Activated B cell treated with CpG ODN at 0.5 μM for 24 hours (primary cell): Measurements from ENCODE around the gene IDNK. TPM values are rescaled to one million over a fixed set of nuclear protein-coding genes. Genes with fewer than 3 reads are reported as not detected.

ENCODE experiments used
- ATAC-seq: fragments of 200-7000 bp; cut with Tn5 transposase; one replicate; pipeline ENCODE4 v1.10.0; 2021; ENCODE audit warnings: low read depth, mild to moderate bottlenecking, moderate library complexity
- CTCF ChIA-PET: fragments of 350-600 bp; sonication (Branson Sonifier 250); formaldehyde crosslinking; loops from one replicate; lab custom pipeline; 2021; ENCODE audit warnings: antibody characterized with exemption; lab: Charles Lee
- POLR2A ChIA-PET: fragments of 350-600 bp; sonication (Branson Sonifier 250); formaldehyde crosslinking; loops from one replicate; lab custom pipeline; 2021; ENCODE audit warnings: antibody characterized with exemption; lab: Charles Lee
- DNase-seq: peaks from one replicate; pipeline ENCODE4 v3.0.0; 2022
- H3K27ac Mint-ChIP-seq: one replicate; pipeline ENCODE4 v1.8.0; 2020; ENCODE audit warnings: mixed read lengths
- H3K27me3 Mint-ChIP-seq: one replicate; pipeline ENCODE4 v1.8.0; 2021; ENCODE audit warnings: mixed read lengths
- H3K36me3 Mint-ChIP-seq: one replicate; pipeline ENCODE4 v1.8.0; 2021; ENCODE audit warnings: low read depth, mixed read lengths
- H3K4me1 Mint-ChIP-seq: one replicate; pipeline ENCODE4 v1.8.0; 2021; ENCODE audit warnings: mixed read lengths
- H3K4me3 Mint-ChIP-seq: one replicate; pipeline ENCODE4 v1.8.0; 2020; ENCODE audit warnings: mild to moderate bottlenecking, mixed read lengths
- H3K9me3 Mint-ChIP-seq: one replicate; pipeline ENCODE4 v1.8.0; 2020; ENCODE audit warnings: mixed read lengths
- CTCF ChIP-seq: fragments of 200-600 bp; IDR thresholded peaks from one replicate; pipeline ENCODE4 v1.8.0; 2022; ENCODE audit warnings: antibody characterized with exemption, mild to moderate bottlenecking
- intact Hi-C: fragments of 100-400 bp; cut with micrococcal nuclease; formaldehyde crosslinking; loops from one replicate; pipeline ENCODE4 v1.15.1; 2024
- total RNA-seq: library from RNA; stranded (reverse); gene quantifications from 2 replicates; pipeline ENCODE4 v1.2.3, GENCODE V29; 2022

IDNK gene
- total RNA-seq, 1 donor from 2014 or later: 7.9 TPM

- no peaks in the 10 kb centered on the region for H3K9me3 Mint-ChIP-seq
- no peaks in the 10 kb centered on the region for H3K36me3 Mint-ChIP-seq
- intact Hi-C loops: loop anchor here (5.0 kb wide), 1 partner anchor 327 kb away; no protein-coding TSS in a partner anchor
- DNase-seq: no peak
- no peak for TF ChIP-seq CTCF
- POLR2A ChIA-PET: no interaction called here
- no peaks in the 10 kb centered on the region for H3K4me1 Mint-ChIP-seq
- CTCF ChIA-PET: no interaction called here
- H3K27me3 Mint-ChIP-seq: no peaks in the 10 kb centered on the region
- no peak overlapping the region for H3K27ac Mint-ChIP-seq
- no peak for ATAC-seq
- no peak overlapping the region for H3K4me3 Mint-ChIP-seq
Measured at GRCh38 chr9:83584995-83585394, 37.9 kb upstream of the IDNK start.

- H3K4me1 Mint-ChIP-seq: no peaks in the 10 kb centered on the region
- ChIA-PET POLR2A (no interaction called here), CTCF (no interaction called here)
- H3K9me3 Mint-ChIP-seq: no peaks in the 10 kb centered on the region
- TF ChIP-seq CTCF: no peak
- no peak for ATAC-seq
- no peak overlapping the region for H3K4me3 Mint-ChIP-seq
- DNase-seq: no peak
- intact Hi-C loops: no loop called here
- no peaks in the 10 kb centered on the region for H3K36me3 Mint-ChIP-seq
- no peak overlapping the region for H3K27ac Mint-ChIP-seq
- H3K27me3 Mint-ChIP-seq: no peaks in the 10 kb centered on the region
Measured at GRCh38 chr9:83588256-83588655, 34.7 kb upstream of the IDNK start.

- no peaks in the 10 kb centered on the region for H3K36me3 Mint-ChIP-seq
- no peak overlapping the region for H3K4me3 Mint-ChIP-seq
- ATAC-seq (no peak), DNase-seq (no peak)
- intact Hi-C loops: no loop called here
- no peaks in the 10 kb centered on the region for H3K27me3 Mint-ChIP-seq
- no peaks in the 10 kb centered on the region for H3K9me3 Mint-ChIP-seq
- ChIA-PET CTCF (interaction anchor here (1.1 kb wide), 1 partner anchor 263 kb away, joined by 3 read pairs; no protein-coding TSS in a partner anchor), POLR2A (no interaction called here)
- H3K27ac Mint-ChIP-seq: no peak overlapping the region
- H3K4me1 Mint-ChIP-seq: no peaks in the 10 kb centered on the region
- no peak for TF ChIP-seq CTCF
Measured at GRCh38 chr9:83596899-83597504, 25.9 kb upstream of the IDNK start.

GRCh38 chr9:83598487-83598886 lies 24.5 kb upstream of the IDNK start:
- ATAC-seq (no peak), DNase-seq (no peak)
- H3K27ac Mint-ChIP-seq: no peak overlapping the region
- ChIA-PET POLR2A (interaction anchor here (0.7 kb wide), 2 partner anchors 300 to 332 kb away, joined by 4 to 5 read pairs; no protein-coding TSS in a partner anchor), CTCF (no interaction called here)
- TF ChIP-seq CTCF: no peak
- no peaks in the 10 kb centered on the region for H3K27me3 Mint-ChIP-seq
- H3K4me3 Mint-ChIP-seq: no peak overlapping the region
- intact Hi-C loops: no loop called here
- H3K9me3 Mint-ChIP-seq: no peaks in the 10 kb centered on the region
- no peaks in the 10 kb centered on the region for H3K36me3 Mint-ChIP-seq
- H3K4me1 Mint-ChIP-seq: no peaks in the 10 kb centered on the region

- H3K4me1 Mint-ChIP-seq: no peaks in the 10 kb centered on the region
- no peak for ATAC-seq
- H3K27me3 Mint-ChIP-seq: no peaks in the 10 kb centered on the region
- POLR2A ChIA-PET: no interaction called here
- intact Hi-C loops: no loop called here
- DNase-seq: no peak
- TF ChIP-seq CTCF: no peak
- CTCF ChIA-PET: no interaction called here
- no peak overlapping the region for H3K27ac Mint-ChIP-seq
- H3K4me3 Mint-ChIP-seq: no peak overlapping the region
- H3K36me3 Mint-ChIP-seq: no peaks in the 10 kb centered on the region
- no peaks in the 10 kb centered on the region for H3K9me3 Mint-ChIP-seq
Measured at GRCh38 chr9:83599071-83599470, 23.9 kb upstream of the IDNK start.
